ENCODE measurements around the gene ADIG.
"Not testable (repeated sequence)": the region's sequence is repeated elsewhere in the genome, so short reads cannot be mapped to it uniquely, and the experiment has no call there.

ADIG gene

DNA sequence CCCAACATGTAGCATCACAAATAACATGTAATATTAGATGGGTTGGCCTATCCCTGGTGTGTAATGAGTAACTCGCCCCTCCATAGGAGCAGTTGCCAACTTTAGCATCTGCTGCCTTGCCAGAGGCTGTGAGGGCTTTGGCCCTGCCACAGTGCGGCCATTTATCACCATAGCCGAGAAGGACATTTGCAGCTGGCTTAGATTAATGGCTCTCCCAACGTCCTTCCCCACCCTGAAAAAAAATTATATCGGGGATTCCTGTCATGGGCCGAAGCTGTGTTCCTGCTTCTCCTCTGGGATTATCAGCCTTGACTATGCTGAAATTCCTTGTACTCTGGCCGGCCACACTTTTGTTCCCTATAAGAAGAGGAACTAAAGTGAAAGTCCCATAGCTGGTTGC is 7.6 kb upstream of the ADIG start:
- no peak for DNase-seq (ENCODE audit: low read depth, low spot score)

DNA sequence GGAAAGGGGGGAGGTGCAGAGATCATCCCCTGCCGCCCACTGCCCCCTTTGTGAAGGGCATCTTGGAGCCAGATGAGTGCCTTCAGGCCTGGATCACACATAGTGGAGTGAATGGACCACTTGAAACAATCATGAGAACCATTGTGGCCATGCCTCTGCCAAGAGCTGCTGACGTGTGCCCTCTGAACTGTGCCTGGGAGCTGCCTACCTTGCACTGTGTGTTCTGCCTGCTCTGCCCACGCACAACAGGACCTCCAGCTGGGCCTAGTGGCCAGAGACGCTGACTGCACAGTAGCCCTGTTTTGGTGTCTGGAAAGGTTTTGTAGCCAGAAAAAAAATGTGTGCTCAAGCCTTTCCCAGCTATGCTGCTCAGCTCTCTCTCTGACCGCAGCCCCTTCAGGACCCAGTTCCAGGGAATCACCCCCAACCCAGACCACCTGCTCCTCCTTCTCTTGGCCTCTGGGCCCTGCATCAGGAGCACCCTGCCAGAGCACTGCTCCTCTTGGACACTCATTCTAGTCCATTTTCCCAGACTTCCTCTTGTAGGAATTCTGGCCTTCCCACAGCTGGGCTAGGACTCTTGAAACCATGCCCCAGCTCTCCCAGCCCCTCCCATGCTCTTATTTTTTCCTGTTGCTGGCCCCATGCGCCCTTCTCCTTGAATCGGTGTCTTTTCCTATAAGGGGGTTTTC is 1.6 kb upstream of the ADIG start:
- no peak for DNase-seq (ENCODE audit: low read depth, low spot score)

DNA sequence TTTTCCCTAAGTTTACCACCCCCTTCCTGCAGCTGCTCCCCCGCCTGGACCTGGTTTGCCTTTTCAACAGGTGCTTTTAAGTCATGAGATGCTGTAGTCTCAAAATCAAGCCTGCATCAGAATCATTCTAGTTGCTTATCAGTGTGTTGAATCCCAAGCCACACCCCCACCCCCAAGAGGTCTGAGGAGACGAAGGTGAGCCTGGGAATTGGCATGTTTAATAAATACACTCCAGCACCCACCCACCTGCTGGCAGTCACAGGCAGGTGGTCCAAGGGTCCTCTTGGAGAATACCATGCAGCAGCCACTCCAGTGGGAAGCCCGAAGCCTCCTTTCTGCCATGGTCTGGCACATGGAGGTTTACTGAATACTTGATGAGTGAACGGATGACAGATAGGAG is 1.1 kb upstream of the ADIG start:
- no peak for DNase-seq (ENCODE audit: low read depth, low spot score)

DNA sequence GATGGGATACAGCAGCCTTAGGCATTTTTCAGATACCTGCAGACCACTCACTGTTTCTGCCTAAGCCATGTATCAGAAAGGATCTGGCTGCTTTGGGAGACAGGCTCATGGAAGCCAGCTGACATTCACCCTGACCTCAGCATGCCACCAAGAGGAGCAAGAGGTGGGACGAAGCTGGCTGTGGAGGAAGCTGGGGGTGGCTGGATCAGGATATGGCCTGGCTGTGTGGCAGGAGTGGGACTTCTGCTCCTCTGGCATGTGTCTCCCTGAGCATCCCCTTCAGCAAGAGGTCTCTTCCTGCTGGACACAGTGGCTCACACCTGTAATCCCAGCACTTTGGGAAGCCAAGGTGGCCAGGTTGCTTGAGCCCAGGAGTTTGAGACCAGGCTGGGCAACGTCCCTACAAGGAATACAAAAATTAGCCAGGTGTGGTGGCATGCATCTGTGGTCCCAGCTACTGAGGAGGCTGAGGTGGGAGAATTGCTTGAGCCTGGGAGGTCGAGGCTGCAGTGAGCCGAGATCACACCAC is 897 bp downstream of the ADIG start:
- no peak for DNase-seq (ENCODE audit: low read depth, low spot score)

DNA sequence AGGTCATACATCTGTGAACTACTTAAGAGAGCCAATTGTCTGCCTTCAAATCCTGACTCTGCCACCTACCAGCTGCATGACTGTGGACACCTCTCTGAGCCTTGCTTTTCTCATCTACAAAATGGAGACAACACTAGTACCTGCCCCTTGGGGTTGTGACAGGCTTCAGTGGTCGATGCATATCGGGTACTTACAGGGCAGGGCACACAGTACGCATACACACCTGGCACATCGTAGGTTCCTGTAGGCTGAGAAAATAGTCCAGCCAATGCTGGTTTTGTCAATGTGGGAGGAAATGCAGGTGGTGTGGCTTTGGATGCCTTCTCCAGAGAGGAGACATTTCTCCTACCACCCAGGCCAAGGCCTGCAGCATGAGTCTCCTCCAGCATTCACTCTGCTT is 2.3 kb downstream of the ADIG start:
- DNase-seq (ENCODE audit: low read depth, low spot score), result no peak

DNA sequence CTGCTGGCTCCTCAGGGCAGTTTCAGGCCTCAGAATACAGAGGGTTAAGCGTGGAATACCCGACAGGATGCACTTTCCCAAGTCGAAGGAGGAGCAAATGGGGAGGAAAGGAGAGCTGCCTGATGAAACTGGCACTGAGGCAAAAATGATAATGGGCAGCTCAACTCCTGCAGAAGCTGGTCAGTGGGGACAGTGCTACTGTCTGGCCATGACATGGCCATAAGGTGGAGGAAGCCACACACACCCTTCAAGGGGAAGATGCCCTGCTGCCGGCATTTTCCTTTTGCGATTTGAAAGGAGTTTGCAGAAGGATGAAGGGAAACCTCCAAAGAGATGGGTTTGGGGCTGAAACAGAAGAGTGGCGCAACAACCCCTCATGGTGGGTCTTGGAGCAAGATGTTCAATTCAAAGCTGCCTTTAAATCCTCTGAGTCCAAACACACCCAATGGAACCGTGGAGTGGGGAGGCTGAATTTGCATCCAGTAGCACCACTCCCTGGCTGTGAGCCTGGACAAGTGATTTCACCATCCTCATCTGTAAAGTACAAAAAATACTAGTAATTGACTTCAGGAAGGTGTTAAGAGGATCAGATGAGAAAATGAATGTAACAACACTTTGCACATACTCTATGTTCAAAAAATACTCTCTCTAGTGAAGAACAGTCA is 3.2 kb downstream of the ADIG start:
- no peak for DNase-seq (ENCODE audit: low read depth, low spot score)

DNA sequence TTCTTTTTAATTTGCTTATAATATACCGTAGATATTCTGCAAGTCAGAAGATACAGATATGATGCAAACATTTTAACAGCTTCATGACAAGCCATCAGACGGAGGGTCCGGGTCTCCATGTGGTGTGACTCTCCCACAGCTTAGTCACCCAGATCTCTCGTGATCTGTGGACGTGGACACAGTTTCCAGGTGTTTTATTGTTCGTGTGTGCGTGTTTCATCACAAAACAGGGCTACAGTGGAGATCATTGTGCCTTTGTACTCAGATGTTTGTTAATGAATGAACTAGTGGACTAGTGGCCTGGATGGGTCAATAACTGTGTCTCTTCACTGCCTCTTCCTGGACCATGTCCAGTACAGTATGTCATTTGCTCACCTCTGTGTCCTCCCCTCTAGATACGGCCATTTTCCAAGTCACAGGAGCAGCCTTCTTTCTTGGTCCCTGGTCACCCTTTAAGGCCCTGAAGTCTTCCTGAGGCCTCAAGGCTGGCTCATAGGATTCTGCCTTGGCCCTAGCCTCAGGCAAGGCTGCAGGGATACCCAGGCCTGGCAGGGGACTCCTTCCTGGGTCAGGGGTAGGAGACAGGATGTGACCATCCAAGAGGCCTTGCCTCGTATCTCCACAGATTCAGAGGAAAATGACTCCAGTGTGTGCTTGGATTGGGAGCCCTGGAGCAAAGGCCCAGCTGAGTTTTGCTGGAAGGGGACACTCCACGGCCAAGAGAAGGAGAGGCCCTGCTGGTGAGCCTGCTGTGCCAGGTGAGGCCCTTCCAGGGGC is 4.6 kb downstream of the ADIG start:
- DNase-seq (ENCODE audit: low read depth, low spot score), result no peak

DNA sequence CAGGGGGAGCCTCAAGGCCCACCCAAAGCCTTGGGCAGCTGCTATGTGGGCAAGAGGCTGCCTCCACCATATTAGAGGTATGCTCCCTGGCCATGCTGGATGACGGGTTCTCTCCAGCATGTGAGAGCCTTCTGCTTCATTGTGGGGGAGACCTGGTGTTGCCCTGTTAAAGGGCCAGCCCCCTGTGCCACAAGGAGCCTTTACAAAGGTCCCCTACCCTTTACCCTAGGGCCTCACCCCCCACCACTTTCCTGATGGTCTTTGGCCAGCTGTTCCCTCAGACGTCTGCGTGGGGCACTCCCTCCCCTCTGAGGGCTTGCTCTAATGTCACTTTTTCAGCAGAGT is 5.2 kb downstream of the ADIG start:
- no peak for DNase-seq (ENCODE audit: low read depth, low spot score)

DNA sequence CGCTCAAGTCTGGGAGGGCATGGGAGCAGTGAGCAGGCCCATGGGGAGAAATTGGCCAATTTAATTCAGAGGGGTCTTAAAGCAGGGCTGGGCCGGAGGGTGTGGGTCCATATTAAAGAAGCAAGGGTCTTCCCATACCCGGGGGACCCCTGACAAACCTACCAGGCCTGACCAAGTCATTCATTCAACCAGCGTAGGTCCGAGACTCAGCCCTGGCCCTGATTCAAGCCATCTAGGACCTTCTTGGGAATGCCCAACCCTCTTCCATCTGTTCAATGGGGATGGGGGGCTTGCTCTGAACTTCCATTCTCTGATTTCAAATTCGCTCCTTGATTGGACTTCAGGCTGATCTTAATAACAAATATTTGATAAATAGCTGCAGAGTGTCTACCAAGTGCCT is 7.3 kb downstream of the ADIG start:
- DNase-seq (ENCODE audit: low read depth, low spot score), result no peak

DNA sequence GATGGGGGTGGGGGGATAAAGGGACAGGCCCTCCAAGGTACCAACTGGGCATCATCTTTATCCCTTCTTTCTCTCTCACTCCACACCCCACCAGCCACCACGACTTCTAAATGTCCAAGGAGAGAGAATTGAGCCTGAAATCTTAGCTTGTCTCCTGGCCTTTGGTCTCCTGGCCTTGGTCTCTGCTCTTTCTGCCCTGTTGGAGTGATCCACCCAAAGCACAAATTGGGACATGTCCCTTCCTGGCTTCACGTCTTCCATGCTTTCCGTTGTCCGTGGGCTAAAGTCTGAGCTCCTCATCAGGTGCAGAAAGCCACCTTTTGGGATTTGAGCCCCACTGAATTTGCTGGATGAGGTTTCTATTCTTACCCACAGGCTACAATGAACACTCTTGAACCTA is 8.4 kb downstream of the ADIG start:
- DNase-seq (ENCODE audit: low read depth, low spot score), result no peak

DNA sequence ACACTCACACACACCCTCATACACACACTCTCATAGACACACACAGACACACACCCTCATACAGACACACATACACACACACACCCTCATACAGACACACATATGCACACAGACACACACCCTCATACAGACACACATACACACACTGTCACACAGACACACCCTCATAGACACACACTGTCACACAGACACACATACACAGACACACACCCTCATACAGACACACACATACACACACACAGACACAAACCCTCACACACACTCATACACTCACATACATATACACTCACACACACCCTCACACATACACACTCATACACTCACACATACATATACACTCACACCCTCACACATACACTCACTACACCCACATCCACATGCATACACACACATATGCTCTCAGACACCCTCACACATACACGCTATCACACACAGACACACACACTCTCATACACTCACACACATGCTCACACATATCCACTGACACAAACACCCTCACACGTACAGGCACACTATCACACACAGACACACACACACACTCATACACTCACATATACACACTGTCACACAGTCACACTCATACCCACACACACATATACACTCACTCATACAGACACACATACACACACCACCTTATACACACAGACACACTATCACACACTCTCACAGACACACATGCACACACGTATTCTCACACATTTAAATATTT is 9.1 kb downstream of the ADIG start:
- DNase-seq (ENCODE audit: low read depth, low spot score), result no peak

DNA sequence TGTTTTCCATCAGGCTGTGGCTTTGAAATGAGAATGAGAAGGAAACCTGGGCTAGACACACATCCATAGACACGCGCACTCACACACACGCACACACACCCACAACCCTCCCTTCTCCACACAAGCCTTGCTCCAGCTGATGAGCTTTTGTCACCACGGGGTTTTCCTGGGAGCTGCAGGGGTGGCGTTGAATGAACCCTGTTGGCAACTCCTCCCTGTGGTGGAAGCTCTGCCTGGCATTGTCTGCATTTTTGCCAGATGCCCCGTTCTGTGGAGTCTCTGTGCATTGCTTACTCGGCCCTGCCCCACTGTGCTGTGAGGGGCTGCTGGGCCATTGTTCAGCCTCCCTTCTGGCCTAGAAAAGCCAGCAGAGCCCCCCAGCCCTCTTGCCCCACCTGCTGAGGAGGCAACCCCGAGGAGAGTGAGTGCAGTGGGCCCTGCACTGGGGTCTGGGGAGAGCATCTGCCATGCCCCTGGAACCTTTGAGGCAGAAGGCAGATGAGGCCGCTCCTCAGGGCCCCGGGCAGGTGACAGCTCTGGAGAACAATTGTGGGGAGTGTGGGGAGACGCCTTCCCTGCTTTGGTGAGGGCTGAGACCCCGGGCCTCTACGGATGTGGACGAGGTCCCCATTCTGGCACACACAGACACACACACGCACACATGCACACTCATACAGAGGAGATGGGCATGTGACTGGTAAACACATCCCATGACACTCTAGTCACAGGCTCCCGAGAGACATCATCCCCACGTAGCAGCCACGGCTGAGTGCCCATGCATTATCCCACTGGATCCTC is 9.9 kb downstream of the ADIG start:
- no peak for DNase-seq (ENCODE audit: low read depth, low spot score)

DNA sequence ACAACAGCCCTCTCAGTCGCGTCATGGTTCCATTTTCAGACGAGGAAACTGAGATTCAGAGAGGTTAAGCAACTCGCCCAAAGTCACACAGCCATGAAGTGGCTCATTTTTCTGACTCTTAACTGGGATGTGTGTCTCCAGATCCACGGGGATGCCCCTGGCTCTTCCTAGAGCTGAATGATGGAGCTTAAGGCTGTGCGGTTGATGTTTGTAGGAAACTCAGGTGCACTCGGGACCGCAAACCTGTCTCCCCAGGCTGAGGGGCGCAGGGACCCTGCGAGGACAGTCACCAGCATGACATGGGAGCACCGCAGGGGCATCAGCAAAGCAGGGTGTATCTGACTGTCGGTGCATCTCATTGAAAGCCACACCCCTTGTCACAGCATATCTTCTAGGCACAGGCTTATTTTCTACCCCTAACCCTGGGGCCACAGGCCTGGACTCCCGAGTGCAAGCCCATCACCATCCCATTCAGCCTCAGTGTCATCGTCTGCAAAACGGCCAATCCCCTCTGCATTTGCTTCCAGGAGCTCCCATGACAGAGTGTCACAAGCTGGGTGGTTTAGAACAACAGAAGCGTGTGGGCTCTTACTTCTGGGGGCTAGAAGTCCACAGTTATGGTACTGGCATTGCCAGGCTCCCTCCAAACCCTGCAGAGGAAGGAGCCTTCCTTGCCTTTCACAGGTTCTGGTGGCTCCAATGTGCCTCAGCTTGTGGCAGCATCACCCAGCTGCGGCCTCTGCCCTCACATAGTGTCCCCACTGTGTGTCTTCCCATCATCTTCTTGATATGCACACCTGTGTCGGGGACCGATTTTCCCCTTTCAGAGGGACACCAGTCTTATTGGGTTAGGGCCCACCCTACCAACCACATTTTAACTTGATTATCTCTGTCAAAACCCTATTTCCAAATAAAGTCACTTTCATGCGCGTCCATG is 10.7 kb downstream of the ADIG start:
- no peak for DNase-seq (ENCODE audit: low read depth, low spot score)

DNA sequence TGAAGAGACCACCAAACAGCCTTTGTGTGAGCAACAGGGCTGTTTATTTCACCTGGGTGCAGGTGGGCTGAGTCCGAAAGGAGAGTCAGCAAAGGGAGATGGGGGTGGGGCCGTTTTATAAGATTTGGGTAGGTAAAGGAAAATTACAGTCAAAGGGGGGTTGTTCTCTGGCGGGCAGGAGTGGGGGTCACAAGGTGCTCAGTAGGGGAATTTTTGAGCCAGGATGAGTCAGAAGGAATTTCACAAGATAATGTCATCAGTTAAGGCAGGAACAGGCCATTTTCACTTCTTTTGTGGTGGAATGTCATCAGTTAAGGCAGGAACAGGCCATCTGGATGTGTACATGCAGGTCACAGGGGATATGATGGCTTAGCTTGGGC is 11.4 kb downstream of the ADIG start:
- not testable (repeated sequence) for DNase-seq (ENCODE audit: low read depth, low spot score)

DNA sequence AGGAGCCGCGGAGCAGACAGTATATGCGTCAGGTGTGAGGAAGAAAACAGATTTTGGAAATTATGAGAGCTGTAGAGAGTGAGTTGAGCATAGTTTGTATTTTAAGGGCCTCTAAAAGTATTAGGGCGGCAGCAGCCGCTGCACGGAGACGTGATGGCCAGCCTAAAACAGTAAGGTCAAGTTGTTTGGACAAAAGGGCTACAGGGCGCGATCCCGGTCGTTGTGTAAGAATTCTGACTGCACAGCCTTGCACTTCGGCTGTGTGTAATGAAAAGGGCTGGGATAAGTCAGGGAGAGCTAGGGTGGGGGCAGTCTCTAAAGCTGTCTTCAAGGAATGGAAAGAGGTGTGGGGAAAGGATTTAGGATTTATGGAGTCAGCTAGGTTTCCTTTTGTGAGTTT is 13.3 kb downstream of the ADIG start:
- not testable (repeated sequence) for DNase-seq (ENCODE audit: low read depth, low spot score)

DNA sequence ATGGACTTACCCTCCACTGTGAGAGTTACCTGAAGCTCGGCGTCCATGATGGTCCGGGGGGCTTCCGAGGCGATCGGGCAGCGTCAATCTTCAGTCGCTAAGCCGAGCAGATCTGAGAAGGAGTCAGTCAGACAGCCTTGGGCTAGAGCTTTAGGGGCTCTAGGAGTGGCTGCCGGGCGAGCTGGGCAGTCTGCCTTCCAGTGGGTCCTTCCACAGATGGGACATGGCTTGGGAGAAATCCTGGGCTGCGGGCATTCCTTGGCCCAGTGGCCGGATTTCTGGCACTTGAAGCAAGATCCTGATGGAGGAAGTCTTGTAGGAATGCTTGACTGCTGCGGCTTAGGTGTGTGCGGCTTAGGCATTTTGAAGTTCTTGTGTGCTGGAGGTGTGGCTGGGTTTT is 14.9 kb downstream of the ADIG start:
- not testable (repeated sequence) for DNase-seq (ENCODE audit: low read depth, low spot score)

DNA sequence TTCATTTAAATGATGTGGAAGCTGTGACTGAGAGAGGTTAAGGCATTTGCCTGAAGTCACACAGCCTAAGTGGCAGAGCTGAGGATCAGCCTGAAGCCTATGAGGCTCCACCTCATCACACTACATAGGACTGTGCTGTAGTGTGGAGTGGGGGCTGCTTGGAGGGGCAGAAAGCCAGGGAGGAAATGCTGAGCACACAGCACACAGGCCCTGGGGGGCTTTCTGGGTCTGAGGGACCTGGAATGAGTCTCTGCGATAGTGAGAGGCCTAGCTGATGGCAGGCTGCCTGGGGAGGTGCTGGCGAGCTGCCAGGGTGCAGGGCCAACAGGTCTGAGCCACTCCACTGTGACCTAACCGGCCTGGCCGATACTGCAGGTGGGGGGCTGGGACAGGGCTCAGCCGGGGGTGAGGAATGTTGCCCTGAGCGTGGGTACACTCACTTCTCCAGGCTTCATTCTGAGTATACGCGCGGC is 18.4 kb downstream of the ADIG start:
- DNase-seq (ENCODE audit: low read depth, low spot score), result no peak

DNA sequence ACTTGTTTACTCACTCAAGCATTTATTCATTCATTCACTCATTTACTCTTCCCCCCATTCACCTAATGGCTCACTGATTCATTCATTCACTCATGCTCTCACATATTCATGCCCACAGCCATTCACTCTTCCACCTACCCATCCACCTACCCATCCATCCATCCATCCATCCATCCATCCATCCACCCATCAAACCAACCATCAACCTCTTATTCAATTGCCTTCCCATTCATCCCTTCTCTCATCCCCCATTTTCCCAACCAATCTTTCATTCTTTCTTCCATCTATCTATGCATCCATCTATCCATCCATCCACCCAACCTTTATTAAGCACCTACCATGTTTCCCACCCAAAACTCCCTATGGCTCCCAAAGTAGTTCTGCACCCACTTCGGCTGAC is 19.1 kb downstream of the ADIG start:
- no peak for DNase-seq (ENCODE audit: low read depth, low spot score)

DNA sequence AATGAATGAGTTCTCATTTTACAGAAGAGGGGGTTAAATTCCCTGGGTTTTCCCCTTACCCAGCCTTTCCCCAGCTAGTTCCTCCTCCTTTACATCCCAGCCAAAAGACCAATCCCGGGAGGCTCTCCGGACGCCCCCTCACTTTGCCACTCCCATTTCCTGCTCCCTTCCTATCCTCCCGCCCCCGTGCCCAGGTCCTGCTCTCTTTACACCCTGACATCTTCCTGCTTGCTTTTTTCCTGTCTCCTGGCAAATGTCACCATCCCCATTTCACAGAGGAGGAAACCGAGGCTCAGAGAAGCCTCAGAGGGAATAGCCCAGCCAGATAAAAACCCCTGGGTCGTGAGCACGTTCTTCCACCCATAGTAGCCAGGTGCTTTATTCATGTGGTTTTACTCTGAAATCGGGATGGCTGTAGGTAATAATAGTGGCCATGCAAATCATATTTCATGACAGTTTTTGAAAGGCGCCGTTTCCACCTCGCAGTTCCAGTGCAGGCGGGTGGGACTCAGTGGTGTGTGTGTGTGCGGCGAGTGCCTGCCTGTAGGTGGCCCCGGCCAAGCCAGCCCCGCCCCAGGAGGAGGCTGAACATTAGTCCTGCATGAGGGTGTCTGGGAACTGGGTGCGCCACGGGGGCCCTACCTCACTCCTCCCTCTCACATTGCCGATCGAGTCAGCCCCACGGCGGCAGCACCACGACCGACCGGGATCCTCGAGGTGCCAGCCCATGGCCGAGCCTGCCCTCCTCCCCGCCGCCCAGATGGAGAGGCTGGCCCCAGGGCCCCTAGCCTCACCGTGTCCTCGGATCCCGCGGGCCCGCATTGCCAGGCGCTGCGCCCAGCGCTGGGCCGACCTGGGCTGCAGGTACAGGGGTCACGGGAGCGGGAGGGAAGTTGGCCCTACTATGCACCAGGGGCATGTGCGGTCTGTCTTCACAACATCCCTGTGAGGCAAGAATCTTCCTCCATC is 20.5 kb downstream of the ADIG start, which contains the start of gene ARHGAP40:
Gene ARHGAP40 (plus strand): TSS at position 594 of the 969 bp plus-strand sequence.
- no peak for DNase-seq (ENCODE audit: low read depth, low spot score)

All from smooth muscle cell of the brain vasculature (primary cell).